ENCODE measurements around the gene RNU1-4.
"Not testable (repeated sequence)": the region's sequence is repeated elsewhere in the genome, so short reads cannot be mapped to it uniquely, and the experiment has no call there.

Gene RNU1-4

GRCh38 chr1:16709659-16710087 is 30.6 kb upstream of the RNU1-4 start:
- DNase-seq: not testable (repeated sequence)

GRCh38 chr1:16710618-16711017 is 29.7 kb upstream of the RNU1-4 start:
- not testable (repeated sequence) for DNase-seq

GRCh38 chr1:16712131-16712530 is 28.2 kb upstream of the RNU1-4 start:
- DNase-seq: not testable (repeated sequence)

GRCh38 chr1:16712582-16712981 is 27.7 kb upstream of the RNU1-4 start:
- not testable (repeated sequence) for DNase-seq

- DNase-seq: not testable (repeated sequence)
These were observed 27.3 kb upstream of the RNU1-4 start for GRCh38 chr1:16712984-16713383.

- DNase-seq: not testable (repeated sequence)
These were observed 26.8 kb upstream of the RNU1-4 start for GRCh38 chr1:16713480-16713879.

- DNase-seq: no peak
These were observed 23.5 kb upstream of the RNU1-4 start for GRCh38 chr1:16716691-16717335.

GRCh38 chr1:16717336-16718098 is 22.8 kb upstream of the RNU1-4 start:
- no peak for DNase-seq

- DNase-seq: not testable (repeated sequence)
These were observed 22.0 kb upstream of the RNU1-4 start for GRCh38 chr1:16718099-16718907.

GRCh38 chr1:16718908-16719533 is 21.3 kb upstream of the RNU1-4 start:
- no peak for DNase-seq

- DNase-seq: no peak
These were observed 20.6 kb upstream of the RNU1-4 start for GRCh38 chr1:16719571-16720350.

- no peak for DNase-seq
These were observed 19.7 kb upstream of the RNU1-4 start for GRCh38 chr1:16720351-16721223.

- no peak for DNase-seq
These were observed 18.3 kb upstream of the RNU1-4 start for GRCh38 chr1:16721871-16722641.

- no peak for DNase-seq
These were observed 15.4 kb upstream of the RNU1-4 start for GRCh38 chr1:16724718-16725438.

- DNase-seq: not testable (repeated sequence)
These were observed 14.7 kb upstream of the RNU1-4 start for GRCh38 chr1:16725439-16726245.

GRCh38 chr1:16727190-16728111 is 12.9 kb upstream of the RNU1-4 start:
- DNase-seq: no peak

- DNase-seq: not testable (repeated sequence)
These were observed 11.9 kb upstream of the RNU1-4 start for GRCh38 chr1:16728243-16728949.
